GM18951 (cell line): ENCODE results near the gene GUCY2C.
"Not testable (repeated sequence)": the region's sequence is repeated elsewhere in the genome, so short reads cannot be mapped to it uniquely, and the experiment has no call there.

Experiments used
- POLR2A ChIP-seq: IDR thresholded peaks from 4 replicates; pipeline ENCODE4 v1.6.1; 2011; ENCODE audit warnings: mild to moderate bottlenecking; ENCODE audit not compliant: insufficient read length, insufficient read depth; ENCODE audit errors: extremely low read depth
- in situ Hi-C: fragments of 300-500 bp; cut with MboI; formaldehyde crosslinking; loops from one replicate; pipeline ENCODE4 v1.12.0; 2022; ENCODE audit warnings: low sequenced_read_pairs, mixed read lengths, inconsistent platforms; ENCODE audit not compliant: unreplicated experiment

The GUCY2C gene

DNA sequence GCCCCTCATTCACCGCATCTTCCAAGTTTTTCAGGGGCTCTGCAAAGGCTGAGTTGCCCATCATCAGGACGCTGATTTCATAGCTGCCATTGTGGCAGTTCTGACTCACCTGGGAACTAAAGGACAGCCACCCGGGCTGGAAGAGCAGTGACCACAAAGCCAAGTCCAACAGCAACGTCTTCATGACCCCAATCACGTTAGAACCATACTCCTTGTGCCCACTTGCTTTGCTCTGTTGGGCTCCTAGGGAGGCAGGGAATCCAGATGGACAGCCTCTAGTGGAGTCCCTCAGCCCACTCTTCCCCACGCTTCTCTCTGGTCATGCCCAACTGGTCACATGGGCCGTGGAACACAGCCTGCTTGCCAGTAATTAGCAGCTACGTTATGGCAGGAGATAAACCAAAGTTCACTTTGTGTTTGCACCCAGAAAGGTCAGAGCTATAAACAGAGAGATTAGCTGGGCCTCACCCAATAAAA lies at the start of gene GUCY2C:
Gene GUCY2C (minus strand): TSS at position 335 of the 477 bp plus-strand sequence. CDS start 151 bp downstream, at position 184.
- TF ChIP-seq POLR2A, result no peak
- in situ Hi-C loops, result no loop called here

DNA sequence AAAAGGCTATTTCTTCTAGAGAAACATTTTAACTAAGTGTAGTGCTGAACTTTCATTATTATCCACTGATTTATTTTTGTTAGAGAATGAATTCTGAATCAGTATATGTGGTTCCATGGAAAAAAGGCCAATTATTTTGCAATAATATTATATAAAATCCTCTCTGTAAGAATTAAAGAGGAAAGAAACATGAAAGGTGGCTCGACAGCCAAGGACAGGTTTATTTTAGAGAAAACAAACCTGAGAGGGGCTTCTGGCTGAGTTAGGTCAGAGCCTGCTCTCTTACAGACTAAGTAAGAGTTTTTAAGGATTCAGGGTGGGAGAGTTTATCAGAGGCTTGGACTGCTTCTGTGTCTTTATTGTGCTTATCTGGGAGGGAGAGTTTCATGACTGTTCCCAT lies 46.7 kb upstream of the GUCY2C start:
- in situ Hi-C loops, result no loop called here
- TF ChIP-seq POLR2A, result no peak

DNA sequence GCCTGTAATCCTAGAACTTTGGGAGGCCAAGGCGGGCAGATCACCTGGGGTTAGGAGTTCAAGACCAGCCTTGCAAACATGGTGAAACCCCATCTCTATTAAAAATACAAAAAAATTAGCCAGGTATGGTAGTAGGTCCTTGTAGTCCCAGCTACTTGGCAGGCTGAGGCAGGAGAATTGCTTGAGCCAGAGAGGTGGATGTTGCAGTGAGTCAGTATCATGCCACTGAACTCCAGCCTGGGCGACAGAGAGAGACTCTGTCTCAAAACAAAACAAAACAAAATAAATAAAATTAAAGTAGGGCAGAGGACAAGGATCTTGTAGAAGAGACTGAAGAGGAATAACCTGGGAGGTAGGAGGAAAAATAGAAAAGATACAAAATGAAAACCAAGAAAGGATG lies 45.5 kb upstream of the GUCY2C start:
- in situ Hi-C loops, result no loop called here
- TF ChIP-seq POLR2A, result no peak

DNA sequence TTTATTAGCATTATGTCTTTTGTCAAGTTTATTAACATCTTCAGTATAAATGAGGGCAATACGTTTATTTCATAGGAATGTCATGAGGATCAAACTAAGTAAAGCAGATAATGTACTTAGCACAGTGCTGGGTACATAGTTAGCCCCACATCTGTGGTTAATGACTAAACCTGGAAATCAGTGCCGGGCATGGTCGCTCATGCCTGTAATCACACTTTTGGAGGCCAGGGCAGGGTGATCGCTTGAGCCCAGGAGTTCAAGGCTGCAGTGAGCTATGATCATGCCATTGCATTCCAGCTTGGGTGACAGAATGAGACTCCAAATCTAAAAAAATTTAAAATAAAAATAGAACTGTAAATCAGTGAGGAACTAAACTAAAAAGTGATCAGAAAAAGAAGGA lies 44.8 kb upstream of the GUCY2C start:
- in situ Hi-C loops, result no loop called here
- TF ChIP-seq POLR2A, result no peak

DNA sequence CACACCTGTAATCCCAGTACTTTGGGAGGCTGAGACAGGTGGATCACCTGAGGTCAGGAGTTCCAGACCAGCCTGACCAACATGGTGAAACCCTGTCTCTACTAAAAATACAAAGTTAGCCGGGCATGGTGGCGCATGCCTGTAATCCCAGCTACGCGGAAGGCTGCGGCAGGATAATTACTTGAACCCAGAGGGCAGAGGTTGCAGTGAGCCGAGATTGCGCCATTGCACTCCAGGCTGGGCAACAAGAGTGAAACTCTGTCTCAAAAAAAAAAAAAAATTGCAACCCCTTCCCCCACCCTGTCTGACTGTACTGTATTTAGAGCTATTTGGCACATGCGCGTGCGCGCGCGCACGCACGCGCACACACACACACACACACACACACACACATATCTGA lies 40.0 kb upstream of the GUCY2C start:
- in situ Hi-C loops, result not testable (repeated sequence)

DNA sequence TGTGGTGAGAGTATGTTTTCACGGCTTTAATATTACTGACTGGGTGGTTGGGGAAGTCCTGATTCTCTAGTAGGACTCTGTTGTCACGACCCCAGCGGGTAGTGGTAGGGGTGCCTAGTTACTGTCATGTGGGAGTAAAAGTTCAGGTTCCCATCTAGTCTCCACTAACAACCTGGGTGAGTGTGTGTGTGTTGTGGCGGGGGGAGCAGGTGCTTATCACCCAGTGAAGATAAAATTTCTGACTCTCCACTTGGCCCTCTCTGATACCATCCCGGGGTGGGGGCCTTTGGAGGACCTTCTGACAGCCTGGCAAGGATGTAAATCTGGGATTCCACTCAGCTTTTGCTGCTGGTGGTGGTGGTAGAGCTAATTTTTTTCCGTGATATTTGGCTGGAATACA lies 35.4 kb upstream of the GUCY2C start:
- in situ Hi-C loops, result no loop called here
- no peak for TF ChIP-seq POLR2A

DNA sequence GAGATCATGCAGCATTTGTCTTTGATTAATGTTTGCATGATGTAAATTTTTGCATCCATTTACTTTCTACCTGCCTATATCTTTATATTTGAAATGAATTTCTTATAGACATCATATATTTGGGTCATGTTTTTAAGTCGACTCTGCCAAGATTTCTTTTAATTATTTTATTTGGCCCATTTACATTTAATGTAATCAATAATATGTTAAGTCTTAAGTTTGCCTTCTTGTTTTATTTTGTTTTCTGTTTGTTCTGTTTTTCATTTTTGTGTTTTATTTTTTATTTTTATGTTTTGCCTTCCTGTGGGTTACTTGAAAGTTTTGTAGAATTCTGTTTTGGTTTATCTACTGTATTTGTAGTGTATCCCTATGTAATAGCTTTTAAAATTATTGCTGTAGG lies 33.2 kb upstream of the GUCY2C start:
- no peak for TF ChIP-seq POLR2A
- in situ Hi-C loops, result no loop called here

DNA sequence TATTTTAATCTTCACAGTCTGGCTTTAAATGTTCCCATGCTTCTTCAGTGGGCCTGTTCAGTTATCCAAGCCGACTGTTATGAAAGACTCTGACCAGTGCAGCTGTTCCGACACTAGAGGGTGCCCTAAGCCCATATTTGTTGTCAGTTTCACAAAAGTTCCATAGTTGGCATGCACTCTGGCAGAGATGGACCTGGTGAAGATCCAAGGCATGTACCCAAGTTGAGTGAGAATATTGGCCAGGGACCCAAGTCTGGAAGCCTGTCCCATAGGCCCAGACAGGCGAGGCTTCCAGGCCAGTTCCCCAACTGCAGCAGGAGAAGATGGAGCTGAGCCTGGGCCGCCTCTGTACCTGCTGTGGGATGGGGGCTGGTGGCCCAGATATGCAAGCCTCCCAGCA lies 27.4 kb upstream of the GUCY2C start:
- no peak for TF ChIP-seq POLR2A

DNA sequence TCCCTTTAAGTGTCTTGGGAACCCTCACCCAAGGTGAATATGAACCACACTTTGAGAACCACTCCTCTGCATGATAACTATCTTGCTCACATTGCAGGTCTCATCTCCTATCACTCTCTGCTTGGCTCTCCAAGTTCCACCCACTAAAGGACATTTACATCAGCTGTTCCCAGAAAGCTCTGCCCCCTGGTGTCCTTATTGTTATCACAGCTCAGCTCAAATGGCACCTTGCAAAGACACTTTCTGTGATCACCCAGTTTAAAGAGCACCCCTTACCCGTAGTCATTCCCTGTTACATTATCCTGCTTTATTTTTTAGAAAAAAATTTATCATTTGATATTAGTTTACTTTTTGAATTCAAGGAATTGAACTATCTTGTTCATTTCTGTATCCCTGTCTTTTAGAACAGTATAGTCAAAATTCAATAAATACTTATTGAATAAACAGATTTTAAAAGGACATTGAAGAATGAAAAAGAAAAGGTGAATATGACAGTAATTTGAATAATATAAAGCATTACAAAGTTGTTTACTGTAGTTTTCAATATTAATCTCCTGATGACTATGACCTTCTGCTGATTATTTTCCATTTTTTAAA lies 20.5 kb upstream of the GUCY2C start:
- in situ Hi-C loops, result no loop called here
- no peak for TF ChIP-seq POLR2A

More for the DNA sequence above, 27.4 kb upstream of the GUCY2C start:
- in situ Hi-C loops, result no loop called here

DNA sequence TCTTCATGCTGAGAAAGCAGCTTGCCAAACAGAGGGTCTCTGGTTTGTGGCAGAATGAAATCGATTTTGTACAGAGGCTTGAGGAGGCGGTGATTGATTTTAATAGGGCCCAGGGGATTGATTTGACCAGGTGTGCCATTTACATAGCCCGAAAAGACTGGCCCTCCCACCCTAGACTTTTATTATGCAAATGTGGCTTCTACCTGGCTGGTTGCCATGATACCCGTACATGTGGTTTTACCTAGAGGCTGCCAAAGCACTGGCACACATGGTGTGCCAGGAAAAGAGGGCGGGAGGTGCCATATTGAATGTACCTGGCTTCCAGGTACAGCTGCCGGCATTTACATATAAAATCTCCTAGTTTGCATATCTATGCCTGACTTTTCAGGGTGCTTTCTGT lies 18.0 kb upstream of the GUCY2C start:
- in situ Hi-C loops, result no loop called here
- TF ChIP-seq POLR2A, result no peak

DNA sequence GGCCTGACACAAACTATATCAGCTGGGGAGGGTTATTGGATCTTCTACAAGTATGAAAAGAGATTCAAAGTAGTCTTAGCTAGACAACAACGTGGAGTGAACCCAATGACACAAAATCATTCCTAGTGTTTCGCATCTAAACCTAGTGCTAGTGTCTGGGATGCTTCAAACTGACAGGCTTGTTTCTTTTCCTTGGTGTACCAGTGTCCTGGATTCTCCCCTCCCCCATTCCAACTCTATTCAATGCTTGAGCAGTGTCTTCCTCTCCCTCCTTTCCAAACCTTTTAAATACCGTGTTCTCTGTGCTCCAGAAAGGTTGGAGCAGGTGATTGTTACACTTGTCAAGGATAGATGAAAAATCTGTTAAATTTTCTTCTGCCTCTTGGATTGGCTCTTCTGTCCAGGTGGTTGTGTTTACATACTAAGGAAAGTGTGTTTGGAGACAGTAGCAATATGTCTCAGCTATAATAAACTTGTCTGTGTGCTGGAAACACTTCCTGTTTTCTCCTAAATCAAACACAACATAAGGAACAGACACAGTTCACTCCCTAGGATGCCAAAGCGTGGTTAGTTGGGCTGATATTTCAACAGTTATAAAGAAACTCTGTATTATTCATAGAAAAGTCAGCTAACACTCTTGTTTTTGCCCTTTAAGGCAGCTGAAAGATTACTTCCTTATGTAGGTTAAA lies 14.4 kb upstream of the GUCY2C start:
- in situ Hi-C loops, result no loop called here
- no peak for TF ChIP-seq POLR2A

DNA sequence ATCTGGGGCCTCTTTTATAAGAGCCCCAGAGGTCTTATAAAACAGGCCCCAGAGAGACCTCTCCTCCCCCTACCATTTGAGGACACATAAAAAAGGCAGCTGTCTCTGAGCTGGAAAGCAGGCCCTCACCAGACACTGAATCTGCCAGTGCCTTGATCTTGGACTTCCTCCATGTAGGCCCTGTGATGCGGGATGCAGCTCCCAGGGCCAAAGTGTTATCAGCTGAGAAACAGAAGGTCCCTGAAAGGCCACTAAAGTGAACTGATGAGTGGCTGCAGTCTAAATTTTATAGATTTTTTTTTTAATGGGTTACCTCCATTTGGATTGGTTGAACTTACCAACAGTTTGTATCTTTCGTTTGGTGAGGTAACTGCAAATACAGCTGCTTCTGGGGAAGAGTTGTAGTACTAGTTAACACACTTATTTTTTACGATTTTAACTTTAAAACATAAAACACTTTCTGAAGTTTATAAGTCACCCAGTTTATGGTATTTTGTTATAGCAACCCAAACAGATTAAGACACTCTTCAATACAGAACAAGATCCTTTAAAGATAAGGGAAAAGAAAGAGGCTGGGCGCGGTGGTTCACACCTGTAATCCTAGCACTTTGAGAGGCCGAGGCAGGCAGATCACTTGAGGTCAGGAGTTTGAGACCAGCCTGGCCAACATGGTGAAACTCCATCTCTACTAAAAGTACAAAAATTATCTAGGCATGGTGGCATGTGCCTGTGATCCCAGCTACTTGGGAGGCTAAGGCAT lies 5.6 kb upstream of the GUCY2C start:
- in situ Hi-C loops, result no loop called here
- no peak for TF ChIP-seq POLR2A

DNA sequence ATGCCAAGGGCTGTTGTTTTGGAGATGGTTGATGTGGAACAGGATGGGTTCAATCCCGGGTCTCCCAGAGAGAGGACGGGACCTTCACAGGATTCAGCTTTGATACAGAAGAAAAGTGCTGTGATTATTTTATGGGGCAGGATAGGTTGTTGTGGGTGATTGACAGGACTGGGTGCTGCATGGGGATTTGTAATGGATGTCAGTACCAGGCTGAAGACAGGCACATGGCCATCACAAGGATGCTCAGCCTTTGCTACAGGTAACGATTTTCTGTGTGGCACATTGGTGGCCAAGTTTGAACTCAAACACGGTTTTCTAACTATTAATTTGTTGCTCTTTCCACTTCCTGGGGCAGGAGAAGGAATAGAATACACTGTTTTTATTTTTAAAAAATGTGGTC lies 4.5 kb upstream of the GUCY2C start:
- in situ Hi-C loops, result no loop called here

DNA sequence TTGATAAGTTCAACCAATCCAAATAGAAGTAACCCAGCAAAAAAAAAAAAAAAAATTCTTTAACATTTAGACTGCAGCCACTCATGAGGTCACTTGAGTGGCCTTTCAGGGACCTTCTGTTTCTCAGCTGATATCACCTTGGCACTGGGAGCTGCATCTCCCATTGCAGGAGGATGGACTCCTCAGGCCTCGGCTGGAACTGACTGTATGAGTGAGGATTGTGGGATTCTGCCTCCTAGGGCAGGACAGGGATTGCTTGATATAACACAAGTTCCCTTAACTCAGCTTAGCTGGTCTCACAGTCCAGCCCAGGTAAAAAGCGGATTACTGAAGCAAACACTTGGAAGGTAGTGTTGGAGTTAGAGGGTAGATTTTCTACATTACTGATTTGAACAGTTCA lies 3.5 kb upstream of the GUCY2C start:
- in situ Hi-C loops, result no loop called here
- TF ChIP-seq POLR2A, result no peak

More for the DNA sequence above, 4.5 kb upstream of the GUCY2C start:
- no peak for TF ChIP-seq POLR2A
